GM23338 (cell line): ENCODE measurements around the gene NPR2.

ENCODE experiments used
- CTCF ChIP-seq, 2 experiments: fragments of 200-600 bp in 1 of 2; sonication (generic) in 1 of 2; conservative IDR thresholded peaks; 2 replicates each; pipeline versions ENCODE4 v1.5.1 to v1.6.1; 2016 to 2017; ENCODE audit warnings: antibody characterized with exemption in 2 of 2, low read depth in 2 of 2, mild to moderate bottlenecking in 2 of 2, moderate library complexity in 1 of 2
- POLR2AphosphoS5 ChIP-seq: IDR thresholded peaks from 2 replicates; pipeline ENCODE4 v1.6.1; 2016; ENCODE audit warnings: antibody characterized with exemption, low read depth
- REST ChIP-seq: IDR thresholded peaks from one replicate; pipeline ENCODE4 v1.6.1; 2018; ENCODE audit warnings: antibody characterized with exemption; ENCODE audit not compliant: unreplicated experiment

- no peak for TF ChIP-seq REST
- no peak for TF ChIP-seq CTCF (conservative IDR thresholded peaks at IDR 0.05; ENCODE audit: low read depth in 2 of 2)
- TF ChIP-seq POLR2AphosphoS5: no peak
Observed at GRCh38 chr9:35839926-35840325, 48.5 kb downstream of the NPR2 start.
